ENCODE results near the gene CCDC88B. TPM values are rescaled to one million over a fixed set of nuclear protein-coding genes. Genes with fewer than 3 reads are reported as not detected.
"Not testable (repeated sequence)": the region's sequence is repeated elsewhere in the genome, so short reads cannot be mapped to it uniquely, and the experiment has no call there.

Gene CCDC88B
- total RNA-seq, 1 experiment from 2014 or later: 9.6 TPM

- peak in 1 of 2 experiments; percentile 39 for DNase-seq
- Histone ChIP-seq H4K20me1 (ENCODE audit: insufficient read depth) (peaks cover 4% of the 10 kb centered on the region), H3K4me2 (peak overlapping the region; percentile 94), H3K4me3 (peak overlapping the region; percentile 77), H3K79me2 (ENCODE audit: low read depth) (peaks cover 39% of the 10 kb centered on the region), H3K27me3 (ENCODE audit: insufficient read depth, low read depth) (no peaks in the 10 kb centered on the region), H3F3A (ENCODE audit: insufficient read depth, low read depth) (peaks cover 20% of the 10 kb centered on the region; the same call in 1 of the 2 replicates), H3K9me3 (ENCODE audit: insufficient read depth, low read depth) (no peaks in the 10 kb centered on the region), H3K4me1 (replicated peaks; ENCODE audit: insufficient read depth) (peaks cover 24% of the 10 kb centered on the region), H3K27ac (peak overlapping the region; percentile 67), H3K9me2 (ENCODE audit: insufficient read depth) (no peaks in the 10 kb centered on the region), H3K36me3 (ENCODE audit: low read depth) (0 out of 2 replicates have a peak, but pooled peaks cover 8% of the 10 kb centered on the region), H2AFZ (no peak overlapping the region; the same call in 1 of the 2 replicates)
- intact Hi-C loops (cut with micrococcal nuclease; ENCODE audit: unreplicated experiment): loop anchor here (1.0 to 10.0 kb wide), 4 partner anchors 25 to 472 kb away; partner anchors contain the start of genes COX8A and MARK2
- ChIA-PET POLR2A (ENCODE audit: unreplicated experiment) (interaction anchor here (0.6 kb wide), 2 partner anchors 20 to 22 kb away, joined by 3 to 12 read pairs; no protein-coding TSS in a partner anchor), CTCF (interaction anchor here (0.6 kb wide), 1 partner anchor 95 kb away, joined by 3 read pairs; no protein-coding TSS in a partner anchor)
- TF ChIP-seq CTCF (conservative IDR thresholded peaks at IDR 0.05): no peak
- no peak for TF ChIP-seq EZH2 (IDR thresholded peaks at IDR 0.05; ENCODE audit: low read depth)
- BruUV-seq (replicated peaks): no TSS peak
Measured at GRCh38 chr11:64306876-64307622, 33.0 kb upstream of the CCDC88B start.

- H3K27ac ChIP-seq, DNase-seq: not testable (repeated sequence)
Measured at GRCh38 chr11:64307795-64308194, 32.2 kb upstream of the CCDC88B start.

DNA sequence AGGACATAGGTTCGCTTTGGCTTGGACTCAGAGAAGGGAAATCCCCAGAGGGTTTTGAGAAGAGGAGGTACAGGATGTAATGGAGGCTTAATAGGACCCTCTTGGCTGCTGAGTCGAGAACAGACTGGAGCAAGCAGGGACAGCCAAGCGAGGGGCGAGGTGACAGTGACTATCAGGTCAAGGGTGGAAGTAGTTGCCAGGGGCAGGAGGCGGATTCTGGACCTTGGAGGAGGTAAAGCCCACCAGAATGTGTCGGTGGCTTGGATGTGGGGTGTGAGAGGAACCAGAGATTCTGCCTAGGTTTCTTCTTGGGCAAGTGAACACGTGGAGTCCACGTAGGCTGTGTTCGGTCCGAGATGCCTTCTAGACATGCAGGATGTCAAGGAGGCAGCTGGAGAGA, 27.1 kb upstream of the CCDC88B start:
- no peaks in the 10 kb centered on the region for H3K27me3 ChIP-seq (ENCODE audit: insufficient read depth, low read depth)
- POLR2A ChIA-PET (ENCODE audit: unreplicated experiment): interaction anchor here (0.6 kb wide), 2 partner anchors 98 to 655 kb away, joined by 3 to 4 read pairs; no protein-coding TSS in a partner anchor
- no peaks in the 10 kb centered on the region for H3K9me3 ChIP-seq (ENCODE audit: insufficient read depth, low read depth)
- H3K4me2 ChIP-seq: no peak overlapping the region
- peaks cover 8% of the 10 kb centered on the region for H4K20me1 ChIP-seq (ENCODE audit: insufficient read depth)
- no peak overlapping the region for H2AFZ ChIP-seq
- intact Hi-C loops (cut with micrococcal nuclease; ENCODE audit: unreplicated experiment): no loop called here
- H3F3A ChIP-seq (ENCODE audit: insufficient read depth, low read depth): peaks cover 51% of the 10 kb centered on the region
- no peak overlapping the region for H3K27ac ChIP-seq
- H3K4me3 ChIP-seq: no peak overlapping the region
- DNase-seq: no peak
- peaks cover 57% of the 10 kb centered on the region for H3K79me2 ChIP-seq (ENCODE audit: low read depth)
- H3K4me1 ChIP-seq (replicated peaks; ENCODE audit: insufficient read depth): peaks cover 14% of the 10 kb centered on the region
- H3K36me3 ChIP-seq (ENCODE audit: low read depth): peaks cover 8% of the 10 kb centered on the region; the same call in 1 of the 2 replicates
- no peaks in the 10 kb centered on the region for H3K9me2 ChIP-seq (ENCODE audit: insufficient read depth)
- no TSS peak for BruUV-seq (replicated peaks)
- CTCF ChIA-PET: interaction anchor here (0.6 kb wide), 1 partner anchor 68 kb away, joined by 7 read pairs; no protein-coding TSS in a partner anchor
- no peak for TF ChIP-seq CTCF (conservative IDR thresholded peaks at IDR 0.05)
- no peak for TF ChIP-seq EZH2 (IDR thresholded peaks at IDR 0.05; ENCODE audit: low read depth)

More at GRCh38 chr11:64307795-64308194, 32.2 kb upstream of the CCDC88B start:
- POLR2A ChIA-PET (ENCODE audit: unreplicated experiment): interaction anchor here (0.6 kb wide), 1 partner anchor 19 kb away, joined by 12 read pairs; no protein-coding TSS in a partner anchor
- BruUV-seq (replicated peaks); H4K20me1 ChIP-seq (ENCODE audit: insufficient read depth); H3K27me3 ChIP-seq (ENCODE audit: insufficient read depth, low read depth); CTCF ChIA-PET; H3K9me3 ChIP-seq (ENCODE audit: insufficient read depth, low read depth); H3K4me3 ChIP-seq; H3K36me3 ChIP-seq (ENCODE audit: low read depth); H2AFZ ChIP-seq; H3K9me2 ChIP-seq (ENCODE audit: insufficient read depth): not testable (repeated sequence)
- Histone ChIP-seq H3K4me1 (replicated peaks; ENCODE audit: insufficient read depth) (peaks cover 24% of the 10 kb centered on the region), H3K79me2 (ENCODE audit: low read depth) (peaks cover 46% of the 10 kb centered on the region), H3F3A (ENCODE audit: insufficient read depth, low read depth) (peaks cover 27% of the 10 kb centered on the region; the same call in 1 of the 2 replicates), H3K4me2 (peak overlapping the region; percentile 94; the same call in 1 of the 2 replicates)
- intact Hi-C loops (cut with micrococcal nuclease; ENCODE audit: unreplicated experiment): loop anchor here (10.0 kb wide), 2 partner anchors 333 to 473 kb away; partner anchors contain the start of genes COX8A and MARK2
